K562 (cell line): ENCODE results near the gene TM4SF5. TPM values are rescaled to one million over a fixed set of nuclear protein-coding genes. Genes with fewer than 3 reads are reported as not detected.

Experiments used
- E2F8 ChIP-seq: fragments of 450-650 bp; IDR thresholded peaks from 2 replicates; pipeline ENCODE4 v1.7.1; 2018; ENCODE audit warnings: mild to moderate bottlenecking, low read depth; ENCODE audit not compliant: partially characterized antibody
- EGR1 ChIP-seq: fragments of 450-650 bp; conservative IDR thresholded peaks from 2 replicates; pipeline ENCODE4 v1.6.1; 2017; ENCODE audit warnings: mild to moderate bottlenecking
- ETV1 ChIP-seq: fragments of 450-650 bp; conservative IDR thresholded peaks from 2 replicates; pipeline ENCODE4 v1.6.1; 2016; ENCODE audit warnings: missing genetic modification characterization, control low read depth, low read depth, missing compliant biosample characterization
- ILF3 ChIP-seq: fragments of 450-650 bp; IDR thresholded peaks from 2 replicates; pipeline ENCODE4 v1.6.1; 2018; ENCODE audit warnings: antibody characterized with exemption, mild to moderate bottlenecking, moderate library complexity, borderline replicate concordance
- L3MBTL2 ChIP-seq: fragments of 450-650 bp; IDR thresholded peaks from 2 replicates; pipeline ENCODE4 v1.6.1; 2016; ENCODE audit warnings: mild to moderate bottlenecking, moderate library complexity
- NR2C1 ChIP-seq, 2 experiments: fragments of 450-650 bp; IDR thresholded peaks; 2 replicates each; pipeline ENCODE4 v1.6.1; 2017; ENCODE audit warnings: mild to moderate bottlenecking in 2 of 2, antibody characterized with exemption in 1 of 2, inconsistent platforms in 1 of 2, missing compliant biosample characterization in 1 of 2, missing genetic modification characterization in 1 of 2
- PBX2 ChIP-seq, 2 experiments: IDR thresholded peaks in 1 of 2; conservative IDR thresholded peaks in 1 of 2; 2 replicates each; pipeline ENCODE4 v1.6.1; 2016; ENCODE audit warnings: low read depth in 2 of 2, mild to moderate bottlenecking in 1 of 2, missing compliant biosample characterization in 1 of 2, missing genetic modification characterization in 1 of 2, moderate library complexity in 1 of 2
- RNF2 ChIP-seq: sonication (generic); IDR thresholded peaks from 2 replicates; pipeline ENCODE4 v1.6.1; 2016
- RNF219 ChIP-seq: fragments of 250-450 bp; sonication (Bioruptor Pico); IDR thresholded peaks from 2 replicates; pipeline ENCODE4 v1.5.0; 2022; ENCODE audit warnings: mild to moderate bottlenecking
- SMARCC2 ChIP-seq: fragments of 450-650 bp; IDR thresholded peaks from 2 replicates; pipeline ENCODE4 v1.6.1; 2017; ENCODE audit warnings: antibody characterized with exemption, moderate library complexity, mild to moderate bottlenecking, low read depth
- TSHZ1 ChIP-seq: fragments of 250-450 bp; sonication (Bioruptor Pico); IDR thresholded peaks from 2 replicates; pipeline ENCODE4 v1.4.0; 2020; ENCODE audit warnings: mild to moderate bottlenecking, moderate library complexity
- ZNF239 ChIP-seq: fragments of 250-450 bp; sonication (Bioruptor Pico); IDR thresholded peaks from 2 replicates; pipeline ENCODE4 v1.4.0; 2020; ENCODE audit warnings: mild to moderate bottlenecking
- ZNF717 ChIP-seq: fragments of 250-450 bp; sonication (Bioruptor Pico); IDR thresholded peaks from 2 replicates; pipeline ENCODE4 v1.5.0; 2021
- polyA plus RNA-seq, 8 experiments: library from polyadenylated mRNA; depleted of rRNA in 4 of 8; stranded (reverse) in 5 of 8; unstranded in 3 of 8; fragments of >200 nt; fragmentation: Nextera tagmentation in 2 of 8; fragmentation: Illumina TruSeq in 1 of 8; extraction: Ambion mirVana in 2 of 8; extraction: Trizol in 1 of 8; gene quantifications; 2 replicates each; pipeline versions ENCODE4 v1.2.1 to v1.2.3, GENCODE V29; 2011 to 2014; ENCODE audit warnings: inconsistent platforms in 1 of 8, missing spikeins in 1 of 8
- total RNA-seq, 7 experiments: library from RNA; depleted of rRNA in 6 of 7; stranded (reverse); fragments of >200 nt in 6 of 7; fragmentation: Illumina TruSeq in 2 of 7; extraction: Trizol in 2 of 7; gene quantifications; 2 replicates each; pipeline versions ENCODE4 v1.2.1 to v1.2.3, GENCODE V29; 2011 to 2021; ENCODE audit warnings: low replicate concordance in 1 of 7

The TM4SF5 gene
- total and polyA plus RNA-seq, 9 of the 15 experiments (the other 6 are each of a cell fraction or from before 2014, with no cell fraction given): not detected

- TF ChIP-seq ILF3 (no peak), E2F8 (no peak), NR2C1 (IDR thresholded peaks at IDR 0.05) (peak; percentile 58; the same call in 1 of the 2 replicates), NR2C1 (tag; IDR thresholded peaks at IDR 0.05) (peak; percentile 76), PBX2 (CRISPR knock-in tag; IDR thresholded peaks at IDR 0.05; ENCODE audit: low read depth) (no peak), PBX2 (tag; conservative IDR thresholded peaks at IDR 0.05; ENCODE audit: low read depth) (0 out of 2 replicates have a peak, but pooled peaks have one; percentile 20), RNF2 (no peak), L3MBTL2 (no peak; the same call in 1 of the 2 replicates), ETV1 (peak; percentile 66), RNF219 (CRISPR knock-in tag) (no peak), SMARCC2 (no peak), TSHZ1 (CRISPR knock-in tag) (no peak), EGR1 (0 out of 2 replicates have a peak, but pooled peaks have one; percentile 15), ZNF717 (CRISPR knock-in tag) (no peak), ZNF239 (CRISPR knock-in tag) (no peak)
Observed at GRCh38 chr17:4735876-4736651, 35.6 kb upstream of the TM4SF5 start (continued).
